HepG2 (cell line): ENCODE measurements around the gene SUPT4H1. TPM values are rescaled to one million over a fixed set of nuclear protein-coding genes. Genes with fewer than 3 reads are reported as not detected.

ENCODE experiments used
- ARNT2 ChIP-seq: sonication (generic); formaldehyde crosslinking; IDR thresholded peaks from 2 replicates; pipeline ENCODE4 v1.8.0; 2022; ENCODE audit warnings: mild to moderate bottlenecking, low read depth, missing genetic modification reagents, moderate library complexity
- ATAD3A ChIP-seq: sonication (generic); formaldehyde crosslinking; IDR thresholded peaks from 2 replicates; pipeline ENCODE4 v1.4.0; 2020; ENCODE audit warnings: missing genetic modification reagents
- CERS6 ChIP-seq: sonication (generic); formaldehyde crosslinking; IDR thresholded peaks from 2 replicates; pipeline ENCODE4 v1.5.0; 2020; ENCODE audit warnings: missing genetic modification reagents
- DMAP1 ChIP-seq: IDR thresholded peaks from 2 replicates; pipeline ENCODE4 v1.6.1; 2016
- FOSL2 ChIP-seq: sonication (generic); formaldehyde crosslinking; IDR thresholded peaks from 2 replicates; pipeline ENCODE4 v1.4.0; 2020; ENCODE audit warnings: missing genetic modification reagents
- HNF1A ChIP-seq, 2 experiments: sonication (generic) in 1 of 2; formaldehyde crosslinking in 1 of 2; IDR thresholded peaks; 2 replicates each; pipeline versions ENCODE4 v1.4.0 to v1.6.1; 2016 to 2020; ENCODE audit warnings: borderline replicate concordance in 1 of 2, low read depth in 1 of 2, mild to moderate bottlenecking in 1 of 2, missing genetic modification reagents in 1 of 2
- IRF1 ChIP-seq: sonication (generic); formaldehyde crosslinking; IDR thresholded peaks from 2 replicates; pipeline ENCODE4 v1.4.0; 2020; ENCODE audit warnings: low read depth, mild to moderate bottlenecking, missing genetic modification reagents
- MTF1 ChIP-seq: sonication (generic); formaldehyde crosslinking; IDR thresholded peaks from 2 replicates; pipeline ENCODE4 v1.5.0; 2020; ENCODE audit warnings: missing genetic modification reagents
- PCBP1 ChIP-seq: fragments of 200-400 bp; formaldehyde crosslinking; IDR thresholded peaks from 2 replicates; pipeline ENCODE4 v1.6.1; 2017; ENCODE audit warnings: mild to moderate bottlenecking, low read depth, low read length, borderline replicate concordance
- POLR2AphosphoS2 ChIP-seq: IDR thresholded peaks from 2 replicates; pipeline ENCODE4 v1.6.1; 2011; ENCODE audit warnings: low read depth, low read length, improper control_type of control experiment
- THAP8 ChIP-seq: sonication (generic); formaldehyde crosslinking; IDR thresholded peaks from 2 replicates; pipeline ENCODE4 v1.5.1; 2020; ENCODE audit warnings: missing genetic modification reagents, mild to moderate bottlenecking, borderline replicate concordance
- THRA ChIP-seq: sonication (generic); formaldehyde crosslinking; IDR thresholded peaks from 2 replicates; pipeline ENCODE4 v1.4.0; 2020; ENCODE audit warnings: missing genetic modification reagents, borderline replicate concordance
- ZBTB1 ChIP-seq: sonication (generic); formaldehyde crosslinking; IDR thresholded peaks from 2 replicates; pipeline ENCODE4 v1.4.0; 2020; ENCODE audit warnings: missing genetic modification reagents, borderline replicate concordance
- ZBTB20 ChIP-seq: sonication (generic); formaldehyde crosslinking; IDR thresholded peaks from 2 replicates; pipeline ENCODE4 v1.8.1; 2023; ENCODE audit warnings: missing genetic modification reagents, low read depth, mild to moderate bottlenecking, borderline replicate concordance
- ZKSCAN8 ChIP-seq: IDR thresholded peaks from 2 replicates; pipeline ENCODE4 v1.6.1; 2016; ENCODE audit warnings: borderline replicate concordance, missing genetic modification reagents, missing compliant biosample characterization
- ZMYM2 ChIP-seq: sonication (generic); formaldehyde crosslinking; IDR thresholded peaks from 2 replicates; pipeline ENCODE4 v1.8.0; 2022; ENCODE audit warnings: mild to moderate bottlenecking, missing genetic modification reagents
- ZNF282 ChIP-seq: fragments of 450-650 bp; IDR thresholded peaks from 2 replicates; pipeline ENCODE4 v1.6.1; 2018; ENCODE audit not compliant: partially characterized antibody
- ZNF317 ChIP-seq: sonication (generic); formaldehyde crosslinking; IDR thresholded peaks from 2 replicates; pipeline ENCODE4 v1.5.0; 2020; ENCODE audit warnings: mild to moderate bottlenecking, missing genetic modification reagents
- ZNF496 ChIP-seq: sonication (generic); formaldehyde crosslinking; IDR thresholded peaks from 2 replicates; pipeline ENCODE4 v1.8.1; 2023; ENCODE audit warnings: mild to moderate bottlenecking, moderate library complexity, missing genetic modification reagents; ENCODE audit not compliant: insufficient replicate concordance
- ZNF572 ChIP-seq: sonication (generic); formaldehyde crosslinking; IDR thresholded peaks from 2 replicates; pipeline ENCODE4 v1.5.1; 2020; ENCODE audit warnings: mild to moderate bottlenecking, missing genetic modification reagents
- ZNF761 ChIP-seq: sonication (generic); formaldehyde crosslinking; conservative IDR thresholded peaks from 2 replicates; pipeline ENCODE4 v1.4.0; 2020; ENCODE audit warnings: mild to moderate bottlenecking, missing genetic modification reagents
- polyA plus RNA-seq, 8 experiments: library from polyadenylated mRNA; depleted of rRNA in 3 of 8; stranded (reverse) in 7 of 8; unstranded in 1 of 8; fragments of >200 nt; fragmentation: Illumina TruSeq in 4 of 8; extraction: Trizol in 4 of 8; gene quantifications; 2 replicates each; pipeline versions ENCODE4 v1.2.1 to v1.2.3, GENCODE V29; 2011 to 2016; ENCODE audit warnings: low read depth in 4 of 8, missing spikeins in 1 of 8, mixed read lengths in 1 of 8; ENCODE audit not compliant: insufficient read depth in 1 of 8
- total RNA-seq, 5 experiments: library from RNA; depleted of rRNA; stranded (reverse); fragments of >200 nt; fragmentation: Illumina TruSeq; extraction: Trizol; gene quantifications; 2 replicates each; pipeline ENCODE4 v1.2.3, GENCODE V29; 2016; ENCODE audit warnings: low read depth in 1 of 5

Gene SUPT4H1
- total and polyA plus RNA-seq, 2 of the 13 experiments (the other 11 are each of a cell fraction or from before 2014, with no cell fraction given): 155 to 244 TPM

GRCh38 chr17:58351831-58352595 is at the start of gene SUPT4H1 (continued):
- TF ChIP-seq CERS6 (0 out of 2 replicates have a peak, but pooled peaks have one; percentile 35), ZBTB20 (CRISPR knock-in tag) (peak; percentile 68; the same call in 1 of the 2 replicates), ZMYM2 (no peak), HNF1A (IDR thresholded peaks at IDR 0.05; ENCODE audit: low read depth) (peak; percentile 35; the same call in 1 of the 2 replicates), HNF1A (CRISPR knock-in tag; IDR thresholded peaks at IDR 0.05; ENCODE audit: borderline replicate concordance) (peak; percentile 88), ZNF572 (CRISPR knock-in tag) (no peak), ARNT2 (CRISPR knock-in tag) (no peak), IRF1 (CRISPR knock-in tag) (peak; percentile 92; the same call in 1 of the 2 replicates), ZNF282 (no peak), ATAD3A (CRISPR knock-in tag) (no peak), MTF1 (0 out of 2 replicates have a peak, but pooled peaks have one; percentile 31), ZBTB1 (CRISPR knock-in tag) (no peak), ZNF761 (CRISPR knock-in tag) (0 out of 2 replicates have a peak, but pooled peaks have one; percentile 52), POLR2AphosphoS2 (peak; percentile 95), ZNF317 (CRISPR knock-in tag) (peak; percentile 71; the same call in 1 of the 2 replicates), PCBP1 (peak; percentile 87), DMAP1 (CRISPR knock-in tag) (peak; percentile 76), THAP8 (CRISPR knock-in tag) (no peak), ZNF496 (CRISPR knock-in tag) (no peak), THRA (CRISPR knock-in tag) (peak; percentile 68), FOSL2 (CRISPR knock-in tag) (peak; percentile 52; the same call in 1 of the 2 replicates), ZKSCAN8 (CRISPR knock-in tag) (no peak)
